Body of pancreas (tissue), 4 donors: Measurements from ENCODE around the gene SH3BP1.
A peak's percentile ranks its signal among the peaks of the same experiment; 100 is the strongest.

Experiments used
- POLR2A ChIP-seq, 3 donors: fragments of 450-650 bp; IDR thresholded peaks; one replicate each; pipeline ENCODE4 v1.6.1; 2016; ENCODE audit warnings: antibody characterized with exemption in 3 of 3, mild to moderate bottlenecking in 2 of 3
- TF ChIP-seq, protein P1 (sequence below), 7 experiments: fragments of 450-650 bp in 4 of 7; fragments of 200-600 bp in 3 of 7; sonication (generic) in 3 of 7; IDR thresholded peaks; one replicate each; pipeline ENCODE4 v1.5.1; 2016 to 2019; ENCODE audit warnings: antibody characterized with exemption in 7 of 7

DNA sequence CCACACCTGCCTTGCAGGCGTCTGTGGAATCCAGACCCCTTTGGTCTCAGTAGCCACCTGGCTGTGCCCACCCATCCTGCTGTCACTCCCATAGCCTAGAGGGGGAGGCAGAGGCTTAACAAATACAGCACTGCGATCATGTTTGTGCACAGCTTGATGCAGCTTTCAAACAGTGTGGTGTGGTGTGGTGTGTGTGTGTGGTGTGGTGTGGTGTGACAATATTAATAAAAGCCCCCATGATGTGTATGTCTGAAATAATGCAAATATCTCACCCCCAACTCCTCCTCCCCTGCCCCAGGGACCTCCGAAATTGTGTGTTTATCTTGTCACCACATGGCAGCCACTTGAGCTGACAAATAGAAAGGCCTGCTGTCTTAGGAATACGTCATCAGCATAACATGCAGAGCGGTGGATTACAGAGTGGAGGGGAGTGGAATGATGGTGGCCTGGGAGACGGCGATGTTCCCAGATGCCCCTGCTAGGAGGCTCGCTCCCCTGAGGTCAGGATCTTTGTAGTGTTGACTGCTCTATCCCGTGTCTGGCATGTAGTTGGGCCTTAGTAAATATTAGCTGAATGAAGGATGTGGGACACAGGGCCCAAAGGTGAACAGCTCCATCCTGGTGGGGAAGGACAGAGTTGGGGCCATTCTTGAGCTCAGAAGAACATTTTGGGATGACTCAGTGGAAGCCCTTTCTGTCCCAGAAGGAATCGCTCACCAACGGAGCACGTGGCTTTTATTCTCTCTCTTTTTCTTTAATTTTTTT is 21.9 kb downstream of the SH3BP1 start:
- TF ChIP-seq, protein P1, sequence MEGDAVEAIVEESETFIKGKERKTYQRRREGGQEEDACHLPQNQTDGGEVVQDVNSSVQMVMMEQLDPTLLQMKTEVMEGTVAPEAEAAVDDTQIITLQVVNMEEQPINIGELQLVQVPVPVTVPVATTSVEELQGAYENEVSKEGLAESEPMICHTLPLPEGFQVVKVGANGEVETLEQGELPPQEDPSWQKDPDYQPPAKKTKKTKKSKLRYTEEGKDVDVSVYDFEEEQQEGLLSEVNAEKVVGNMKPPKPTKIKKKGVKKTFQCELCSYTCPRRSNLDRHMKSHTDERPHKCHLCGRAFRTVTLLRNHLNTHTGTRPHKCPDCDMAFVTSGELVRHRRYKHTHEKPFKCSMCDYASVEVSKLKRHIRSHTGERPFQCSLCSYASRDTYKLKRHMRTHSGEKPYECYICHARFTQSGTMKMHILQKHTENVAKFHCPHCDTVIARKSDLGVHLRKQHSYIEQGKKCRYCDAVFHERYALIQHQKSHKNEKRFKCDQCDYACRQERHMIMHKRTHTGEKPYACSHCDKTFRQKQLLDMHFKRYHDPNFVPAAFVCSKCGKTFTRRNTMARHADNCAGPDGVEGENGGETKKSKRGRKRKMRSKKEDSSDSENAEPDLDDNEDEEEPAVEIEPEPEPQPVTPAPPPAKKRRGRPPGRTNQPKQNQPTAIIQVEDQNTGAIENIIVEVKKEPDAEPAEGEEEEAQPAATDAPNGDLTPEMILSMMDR (IDR thresholded peaks at IDR 0.05): peak in 3 of 7 experiments; percentile 22 to 34 (median 29)
- no peak for TF ChIP-seq POLR2A (IDR thresholded peaks at IDR 0.05)
